ENCODE data around the gene IGLL1. TPM values are rescaled to one million over a fixed set of nuclear protein-coding genes. Genes with fewer than 3 reads are reported as not detected.
"Not testable (repeated sequence)": the region's sequence is repeated elsewhere in the genome, so short reads cannot be mapped to it uniquely, and the experiment has no call there.

IGLL1 gene
- total RNA-seq, 1 experiment from 2014 or later = not detected

DNA sequence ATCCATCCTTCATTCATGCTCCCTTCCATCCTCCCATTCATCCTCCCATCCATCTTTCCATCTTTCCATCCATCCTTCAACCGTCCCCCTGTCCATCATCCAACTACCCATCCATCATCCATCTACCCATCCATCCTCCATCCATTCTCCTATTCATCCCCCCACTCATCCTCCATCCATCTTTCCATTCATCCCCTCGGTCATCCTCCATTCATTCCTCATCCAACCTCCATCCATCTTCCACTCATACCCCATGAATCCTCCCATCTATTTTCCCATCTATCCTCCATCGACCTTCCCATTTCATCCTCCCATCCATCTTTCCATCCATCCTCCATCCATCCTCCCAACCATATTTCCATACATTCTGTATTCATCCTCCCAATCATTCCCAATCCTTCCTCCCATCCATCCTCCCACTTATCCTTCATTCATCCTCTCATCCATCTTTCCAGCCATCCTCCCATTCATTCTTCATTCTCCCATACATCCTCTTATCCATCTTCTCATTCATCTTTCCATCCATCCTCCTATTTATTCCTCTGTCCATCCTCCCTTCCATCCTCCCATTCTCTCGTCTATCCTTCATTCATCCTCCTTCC lies 29.9 kb downstream of the IGLL1 start:
- DNase-seq (ENCODE audit: unreplicated experiment) = no peak
- no TSS peak for BruUV-seq (replicated peaks)
- H3K4me3 Mint-ChIP-seq (ENCODE audit: unreplicated experiment) = no peak overlapping the region
- no peaks in the 10 kb centered on the region for H3K4me1 Mint-ChIP-seq (ENCODE audit: insufficient read depth, unreplicated experiment)
- no peaks in the 10 kb centered on the region for H3K9me3 Mint-ChIP-seq (ENCODE audit: unreplicated experiment)
- no peaks in the 10 kb centered on the region for H3K36me3 Mint-ChIP-seq (ENCODE audit: insufficient read depth, unreplicated experiment)
- POLR2A ChIA-PET = no interaction called here
- TF ChIP-seq, protein P1, sequence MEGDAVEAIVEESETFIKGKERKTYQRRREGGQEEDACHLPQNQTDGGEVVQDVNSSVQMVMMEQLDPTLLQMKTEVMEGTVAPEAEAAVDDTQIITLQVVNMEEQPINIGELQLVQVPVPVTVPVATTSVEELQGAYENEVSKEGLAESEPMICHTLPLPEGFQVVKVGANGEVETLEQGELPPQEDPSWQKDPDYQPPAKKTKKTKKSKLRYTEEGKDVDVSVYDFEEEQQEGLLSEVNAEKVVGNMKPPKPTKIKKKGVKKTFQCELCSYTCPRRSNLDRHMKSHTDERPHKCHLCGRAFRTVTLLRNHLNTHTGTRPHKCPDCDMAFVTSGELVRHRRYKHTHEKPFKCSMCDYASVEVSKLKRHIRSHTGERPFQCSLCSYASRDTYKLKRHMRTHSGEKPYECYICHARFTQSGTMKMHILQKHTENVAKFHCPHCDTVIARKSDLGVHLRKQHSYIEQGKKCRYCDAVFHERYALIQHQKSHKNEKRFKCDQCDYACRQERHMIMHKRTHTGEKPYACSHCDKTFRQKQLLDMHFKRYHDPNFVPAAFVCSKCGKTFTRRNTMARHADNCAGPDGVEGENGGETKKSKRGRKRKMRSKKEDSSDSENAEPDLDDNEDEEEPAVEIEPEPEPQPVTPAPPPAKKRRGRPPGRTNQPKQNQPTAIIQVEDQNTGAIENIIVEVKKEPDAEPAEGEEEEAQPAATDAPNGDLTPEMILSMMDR (IDR thresholded peaks at IDR 0.05; ENCODE audit: unreplicated experiment) = no peak
- intact Hi-C loops (cut with micrococcal nuclease) = no loop called here
- CTCF ChIA-PET = no interaction called here
- no peaks in the 10 kb centered on the region for H3K27me3 Mint-ChIP-seq (ENCODE audit: insufficient read depth, unreplicated experiment)
- no peak overlapping the region for H3K27ac Mint-ChIP-seq (ENCODE audit: low read depth, unreplicated experiment)

DNA sequence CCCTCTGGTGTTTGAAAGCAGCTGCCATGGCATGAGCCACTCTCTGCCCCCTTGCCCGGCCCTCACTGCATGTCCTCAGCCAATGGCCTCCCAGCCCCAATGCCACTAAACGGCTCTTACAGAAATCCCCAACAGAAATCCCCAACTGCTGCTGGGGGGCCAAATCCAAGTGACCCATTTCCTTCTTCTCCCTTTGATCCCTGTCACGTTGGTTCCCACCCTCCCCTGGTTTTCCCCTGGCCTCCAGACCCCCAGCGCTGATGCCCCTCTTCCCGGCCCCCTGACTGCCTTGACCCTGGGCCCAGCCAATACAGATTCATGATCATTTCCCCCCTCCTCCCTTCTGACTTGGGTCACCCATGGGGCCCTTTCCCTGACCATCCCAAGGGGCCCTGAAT lies 30.9 kb downstream of the IGLL1 start:
- Mint-ChIP-seq H3K4me3 (ENCODE audit: unreplicated experiment) (no peak overlapping the region), H3K4me1 (ENCODE audit: insufficient read depth, unreplicated experiment) (no peaks in the 10 kb centered on the region), H3K27ac (ENCODE audit: low read depth, unreplicated experiment) (no peak overlapping the region), H3K9me3 (ENCODE audit: unreplicated experiment) (no peaks in the 10 kb centered on the region), H3K36me3 (ENCODE audit: insufficient read depth, unreplicated experiment) (no peaks in the 10 kb centered on the region), H3K27me3 (ENCODE audit: insufficient read depth, unreplicated experiment) (no peaks in the 10 kb centered on the region)
- POLR2A ChIA-PET = no interaction called here
- TF ChIP-seq, protein P1 (IDR thresholded peaks at IDR 0.05; ENCODE audit: unreplicated experiment) = no peak
- intact Hi-C loops (cut with micrococcal nuclease) = no loop called here
- CTCF ChIA-PET = no interaction called here
- BruUV-seq (replicated peaks) = no TSS peak
- no peak for DNase-seq (ENCODE audit: unreplicated experiment)

DNA sequence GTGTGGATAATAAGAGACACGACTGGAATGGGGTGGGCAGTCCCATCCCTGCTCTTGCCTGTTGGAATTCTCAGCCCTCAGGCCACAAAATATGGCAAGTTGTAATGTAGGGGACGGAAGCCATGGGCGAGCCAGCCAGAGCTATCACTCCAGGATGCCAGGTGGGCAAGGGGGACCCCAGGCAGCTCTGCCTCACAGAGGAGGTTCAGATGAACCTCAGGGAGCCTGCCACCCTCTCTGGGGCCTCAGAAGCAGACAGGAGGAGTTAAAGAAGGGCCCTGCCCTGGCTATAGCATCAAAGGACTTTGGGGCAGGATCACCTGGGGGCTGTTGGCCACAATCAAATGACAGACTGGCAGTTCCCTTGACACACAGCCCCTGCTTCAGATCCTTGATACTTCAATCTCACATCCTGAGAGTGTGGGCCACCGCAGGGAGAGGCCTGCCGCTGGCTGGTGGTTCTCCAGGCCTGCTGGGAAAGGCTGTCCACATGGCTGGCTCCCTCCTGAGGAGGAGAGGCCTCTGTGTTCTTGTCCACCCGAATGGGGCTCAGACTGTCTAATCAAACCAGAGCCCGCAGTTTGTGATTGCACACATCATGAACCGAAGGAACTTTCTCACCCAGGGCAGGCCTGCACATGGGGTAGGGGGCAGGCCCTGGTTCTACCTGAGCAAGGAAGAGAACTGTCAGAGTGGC lies 31.4 kb downstream of the IGLL1 start:
- BruUV-seq (replicated peaks) = no TSS peak
- Mint-ChIP-seq H3K27me3 (ENCODE audit: insufficient read depth, unreplicated experiment) (no peaks in the 10 kb centered on the region), H3K27ac (ENCODE audit: low read depth, unreplicated experiment) (no peak overlapping the region), H3K9me3 (ENCODE audit: unreplicated experiment) (no peaks in the 10 kb centered on the region), H3K4me1 (ENCODE audit: insufficient read depth, unreplicated experiment) (no peaks in the 10 kb centered on the region), H3K4me3 (ENCODE audit: unreplicated experiment) (no peak overlapping the region), H3K36me3 (ENCODE audit: insufficient read depth, unreplicated experiment) (no peaks in the 10 kb centered on the region)
- TF ChIP-seq, protein P1 (IDR thresholded peaks at IDR 0.05; ENCODE audit: unreplicated experiment) = no peak
- DNase-seq (ENCODE audit: unreplicated experiment) = no peak
- intact Hi-C loops (cut with micrococcal nuclease) = no loop called here
- ChIA-PET POLR2A (no interaction called here), CTCF (no interaction called here)

DNA sequence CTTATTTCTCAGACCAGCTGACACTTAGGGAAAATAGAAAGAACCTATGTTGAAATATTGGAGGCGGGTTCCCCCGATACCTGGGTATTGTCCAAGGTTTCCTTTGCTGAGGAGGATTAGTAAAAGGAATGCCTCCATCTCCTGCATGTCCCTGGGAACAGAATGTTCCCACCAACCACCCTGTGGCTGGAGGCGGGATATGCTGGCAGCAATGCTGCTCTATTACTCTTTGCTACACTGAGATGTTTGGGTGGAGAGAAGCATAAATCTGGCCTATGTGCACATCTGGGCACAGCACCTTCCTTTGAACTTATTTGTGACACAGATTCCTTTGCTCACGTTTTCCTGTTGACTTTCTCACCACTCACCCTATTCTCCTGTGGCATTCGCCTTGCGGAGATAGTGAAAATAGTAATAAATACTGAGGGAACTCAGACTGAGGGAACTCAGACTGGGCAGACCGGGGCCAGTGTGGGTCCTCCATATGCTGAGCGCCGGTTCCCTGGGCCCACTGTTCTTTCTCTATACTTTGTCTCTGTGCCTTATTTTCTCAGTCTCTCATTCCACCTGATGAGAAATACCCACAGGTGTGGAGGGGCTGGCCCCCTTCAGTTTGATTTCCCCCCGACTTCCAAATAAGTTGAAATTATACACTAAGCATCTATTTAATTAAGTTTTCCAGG lies 32.1 kb downstream of the IGLL1 start:
- BruUV-seq (replicated peaks) = no TSS peak
- TF ChIP-seq, protein P1 (IDR thresholded peaks at IDR 0.05; ENCODE audit: unreplicated experiment) = no peak
- Mint-ChIP-seq H3K4me3 (ENCODE audit: unreplicated experiment) (no peak overlapping the region), H3K27me3 (ENCODE audit: insufficient read depth, unreplicated experiment) (no peaks in the 10 kb centered on the region), H3K36me3 (ENCODE audit: insufficient read depth, unreplicated experiment) (no peaks in the 10 kb centered on the region), H3K27ac (ENCODE audit: low read depth, unreplicated experiment) (no peak overlapping the region), H3K4me1 (ENCODE audit: insufficient read depth, unreplicated experiment) (no peaks in the 10 kb centered on the region), H3K9me3 (ENCODE audit: unreplicated experiment) (no peaks in the 10 kb centered on the region)
- POLR2A ChIA-PET = no interaction called here
- intact Hi-C loops (cut with micrococcal nuclease) = no loop called here
- peak; percentile 30 for DNase-seq (ENCODE audit: unreplicated experiment)
- CTCF ChIA-PET = no interaction called here

DNA sequence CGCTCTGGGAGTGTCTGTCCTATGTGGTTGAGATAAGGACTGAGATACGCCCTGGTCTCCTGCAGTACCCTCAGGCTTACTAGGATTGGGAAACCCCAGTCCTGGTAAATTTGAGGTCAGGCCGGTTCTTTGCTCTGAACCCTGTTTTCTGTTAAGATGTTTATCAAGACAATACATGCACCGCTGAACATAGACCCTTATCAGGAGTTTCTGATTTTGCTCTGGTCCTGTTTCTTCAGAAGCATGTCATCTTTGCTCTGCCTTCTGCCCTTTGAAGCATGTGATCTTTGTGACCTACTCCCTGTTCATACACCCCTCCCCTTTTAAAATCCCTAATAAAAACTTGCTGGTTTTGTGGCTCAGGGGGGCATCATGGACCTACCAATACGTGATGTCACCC lies 32.7 kb downstream of the IGLL1 start:
- intact Hi-C loops (cut with micrococcal nuclease); H3K27ac Mint-ChIP-seq (ENCODE audit: low read depth, unreplicated experiment): not testable (repeated sequence)

More for the DNA sequence above, 32.7 kb downstream of the IGLL1 start:
- CTCF ChIA-PET; POLR2A ChIA-PET; H3K4me3 Mint-ChIP-seq (ENCODE audit: unreplicated experiment); H3K36me3 Mint-ChIP-seq (ENCODE audit: insufficient read depth, unreplicated experiment); H3K9me3 Mint-ChIP-seq (ENCODE audit: unreplicated experiment); H3K27me3 Mint-ChIP-seq (ENCODE audit: insufficient read depth, unreplicated experiment); DNase-seq (ENCODE audit: unreplicated experiment); H3K4me1 Mint-ChIP-seq (ENCODE audit: insufficient read depth, unreplicated experiment); BruUV-seq (replicated peaks): not testable (repeated sequence)

Measured in MCF 10A (cell line).